Measurements from ENCODE around the gene CPA2. TPM values are rescaled to one million over a fixed set of nuclear protein-coding genes. Genes with fewer than 3 reads are reported as not detected.

CPA2 gene
- total and polyA plus RNA-seq, 2 of the 4 experiments (the other 2 are of a cell fraction), result 0.05 TPM; not detected in 1

DNA sequence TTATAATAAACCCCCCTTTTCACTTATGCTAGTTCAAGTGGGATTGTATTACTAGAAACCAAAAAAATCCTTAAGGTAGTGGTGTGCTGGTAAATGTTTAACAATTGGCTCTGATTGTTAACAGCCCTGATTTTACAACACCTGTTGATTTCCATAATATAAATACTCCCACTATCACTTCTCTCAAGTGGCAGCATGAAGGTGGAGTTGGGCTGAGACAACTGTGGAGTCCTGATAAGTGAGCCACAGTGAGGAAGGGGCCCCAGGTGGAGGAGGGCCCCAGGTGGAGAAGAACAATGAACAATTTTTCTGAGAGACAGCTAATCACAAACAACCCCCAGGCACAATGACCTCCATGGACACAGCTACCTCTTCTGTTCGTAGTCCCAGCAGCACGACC is 32.6 kb upstream of the CPA2 start:
- Histone ChIP-seq H2BK20ac (ENCODE audit: low read depth, low read length) (no peak overlapping the region), H2AK5ac (ENCODE audit: low read depth, low read length) (no peak overlapping the region), H3K36me3 (ENCODE audit: control insufficient read depth, insufficient read depth, low read length) (no peaks in the 10 kb centered on the region), H3K4me2 (ENCODE audit: low read depth, low read length) (no peak overlapping the region), H3K14ac (replicated peaks; ENCODE audit: low read depth, low read length) (no peak overlapping the region), H2BK15ac (ENCODE audit: low read depth, low read length) (no peak overlapping the region), H2BK120ac (ENCODE audit: low read depth, low read length) (no peak overlapping the region), H4K91ac (ENCODE audit: insufficient read depth, low read depth, low read length) (no peak overlapping the region), H3K79me1 (ENCODE audit: low read depth in 1 of 2, low read length in 2 of 2) (no peaks in the 10 kb centered on the region), H4K8ac (ENCODE audit: low read depth in 2 of 2, low read length in 2 of 2) (no peak overlapping the region), H3K56ac (ENCODE audit: extremely low read depth, insufficient read depth, low read length) (no peak overlapping the region), H3K23ac (ENCODE audit: low read depth, low read length) (no peak overlapping the region), H3K27ac (ENCODE audit: insufficient read depth, low read length) (no peak overlapping the region), H3K4me3 (ENCODE audit: insufficient read depth, low read depth, low read length) (no peak overlapping the region), H3K4me1 (ENCODE audit: control insufficient read depth, insufficient read depth, low read length) (no peaks in the 10 kb centered on the region), H3K4ac (ENCODE audit: low read depth, low read length) (no peak overlapping the region), H3K18ac (ENCODE audit: low read depth, low read length) (no peak overlapping the region), H3K9me3 (ENCODE audit: control insufficient read depth, insufficient read depth, low read length) (no peaks in the 10 kb centered on the region), H3K9ac (ENCODE audit: low read depth, low read length) (no peak overlapping the region), H4K20me1 (ENCODE audit: insufficient read depth, low read length) (no peaks in the 10 kb centered on the region), H3K27me3 (ENCODE audit: control insufficient read depth, insufficient read depth, low read length) (peaks cover 2% of the 10 kb centered on the region; the same call in 1 of the 2 replicates), H2BK5ac (ENCODE audit: low read depth, low read length, poor library complexity, severe bottlenecking) (no peak overlapping the region), H2AFZ (replicated peaks; ENCODE audit: low read length, poor library complexity) (no peak overlapping the region), H2AK9ac (replicated peaks; ENCODE audit: low read depth, low read length, poor library complexity) (no peak overlapping the region), H4K5ac (ENCODE audit: low read depth, low read length) (no peak overlapping the region), H3K9me1 (ENCODE audit: insufficient read depth, low read length) (no peaks in the 10 kb centered on the region)
- 50% methylated on average over 2 of the region's 2 CpGs; no CpG with 5 or more reads in 1 of the 2 experiments for WGBS, 2 experiments (ENCODE audit: extremely low coverage in 2 of 2, insufficient read length in 1 of 2)
- ChIA-PET POLR2A (ENCODE audit: unreplicated experiment) (no interaction called here), CTCF (no interaction called here)
- BruUV-seq (replicated peaks), result no TSS peak
- intact Hi-C loops (cut with micrococcal nuclease) (no loop called here), in situ Hi-C loops (cut with MboI; ENCODE audit: low sequenced_read_pairs) (no loop called here), dilution Hi-C loops (cut with HindIII; ENCODE audit: low sequenced_read_pairs, unreplicated experiment) (no loop called here)
- no peak for DNase-seq
- TF ChIP-seq RFX5 (IDR thresholded peaks at IDR 0.05; ENCODE audit: low read depth, low read length) (no peak), CHD1 (IDR thresholded peaks at IDR 0.05; ENCODE audit: low read depth, low read length) (no peak), FOS (IDR thresholded peaks at IDR 0.05; ENCODE audit: low read depth, low read length) (no peak), SMC3 (IDR thresholded peaks at IDR 0.05; ENCODE audit: low read depth, low read length) (no peak), NFE2L2 (IDR thresholded peaks at IDR 0.05; ENCODE audit: low read depth, low read length) (no peak), RCOR1 (IDR thresholded peaks at IDR 0.05; ENCODE audit: insufficient replicate concordance, low read length) (no peak), CEBPB (IDR thresholded peaks at IDR 0.05; ENCODE audit: low read depth, low read length) (no peak), USF2 (IDR thresholded peaks at IDR 0.05; ENCODE audit: low read depth, low read length) (no peak), CTCF (conservative IDR thresholded peaks at IDR 0.05; ENCODE audit: low read depth, low read length) (no peak), RAD21 (IDR thresholded peaks at IDR 0.05; ENCODE audit: low read length) (no peak), MXI1 (IDR thresholded peaks at IDR 0.05; ENCODE audit: borderline replicate concordance, low read depth, low read length) (no peak), MAZ (IDR thresholded peaks at IDR 0.05; ENCODE audit: borderline replicate concordance, low read depth, low read length) (no peak), ELK1 (IDR thresholded peaks at IDR 0.05; ENCODE audit: borderline replicate concordance, low read depth, low read length) (no peak), BHLHE40 (IDR thresholded peaks at IDR 0.05; ENCODE audit: low read depth, low read length) (no peak)
- no peak for ATAC-seq (ENCODE audit: low read depth)
